Fibroblast of mammary gland (primary cell): ENCODE measurements around the gene SSBP3.

ENCODE experiments used
- DNase-seq: peaks from one replicate; pipeline ENCODE4 v3.0.0-alpha.2; 2010; ENCODE audit warnings: low read depth
- H3K4me3 ChIP-seq: 2 replicates; pipeline ENCODE4 v1.5.1; 2011; ENCODE audit warnings: low read depth, mild to moderate bottlenecking, low read length, moderate library complexity; ENCODE audit not compliant: control insufficient read depth
- TF ChIP-seq, protein P1 (sequence below): conservative IDR thresholded peaks from 2 replicates; pipeline ENCODE4 v1.5.1; 2011; ENCODE audit warnings: low read depth, low read length, inconsistent platforms; ENCODE audit not compliant: control insufficient read depth, insufficient read depth

Gene SSBP3

DNA sequence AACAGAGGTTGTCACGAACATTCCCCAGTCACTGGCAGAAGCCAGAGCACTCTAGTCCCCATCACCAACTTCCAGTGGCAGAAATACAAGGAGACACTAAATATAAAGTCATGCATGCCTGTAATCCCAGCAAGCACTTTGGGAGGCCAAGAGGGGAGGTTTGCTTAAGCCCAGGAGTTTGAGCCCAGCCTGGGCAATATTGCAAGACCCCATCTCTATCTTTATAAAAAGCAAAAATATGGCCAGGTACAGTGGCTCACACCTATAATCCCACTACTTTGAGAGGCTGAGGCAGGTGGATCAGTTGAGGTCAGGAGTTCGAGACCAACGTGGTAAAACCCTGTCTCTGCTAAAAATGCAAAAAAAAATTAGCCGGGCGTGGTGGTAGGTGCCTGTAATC lies 212.7 kb downstream of the SSBP3 start:
- H3K4me3 ChIP-seq = no peak overlapping the region
- TF ChIP-seq, protein P1, sequence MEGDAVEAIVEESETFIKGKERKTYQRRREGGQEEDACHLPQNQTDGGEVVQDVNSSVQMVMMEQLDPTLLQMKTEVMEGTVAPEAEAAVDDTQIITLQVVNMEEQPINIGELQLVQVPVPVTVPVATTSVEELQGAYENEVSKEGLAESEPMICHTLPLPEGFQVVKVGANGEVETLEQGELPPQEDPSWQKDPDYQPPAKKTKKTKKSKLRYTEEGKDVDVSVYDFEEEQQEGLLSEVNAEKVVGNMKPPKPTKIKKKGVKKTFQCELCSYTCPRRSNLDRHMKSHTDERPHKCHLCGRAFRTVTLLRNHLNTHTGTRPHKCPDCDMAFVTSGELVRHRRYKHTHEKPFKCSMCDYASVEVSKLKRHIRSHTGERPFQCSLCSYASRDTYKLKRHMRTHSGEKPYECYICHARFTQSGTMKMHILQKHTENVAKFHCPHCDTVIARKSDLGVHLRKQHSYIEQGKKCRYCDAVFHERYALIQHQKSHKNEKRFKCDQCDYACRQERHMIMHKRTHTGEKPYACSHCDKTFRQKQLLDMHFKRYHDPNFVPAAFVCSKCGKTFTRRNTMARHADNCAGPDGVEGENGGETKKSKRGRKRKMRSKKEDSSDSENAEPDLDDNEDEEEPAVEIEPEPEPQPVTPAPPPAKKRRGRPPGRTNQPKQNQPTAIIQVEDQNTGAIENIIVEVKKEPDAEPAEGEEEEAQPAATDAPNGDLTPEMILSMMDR = no peak
- DNase-seq = no peak

DNA sequence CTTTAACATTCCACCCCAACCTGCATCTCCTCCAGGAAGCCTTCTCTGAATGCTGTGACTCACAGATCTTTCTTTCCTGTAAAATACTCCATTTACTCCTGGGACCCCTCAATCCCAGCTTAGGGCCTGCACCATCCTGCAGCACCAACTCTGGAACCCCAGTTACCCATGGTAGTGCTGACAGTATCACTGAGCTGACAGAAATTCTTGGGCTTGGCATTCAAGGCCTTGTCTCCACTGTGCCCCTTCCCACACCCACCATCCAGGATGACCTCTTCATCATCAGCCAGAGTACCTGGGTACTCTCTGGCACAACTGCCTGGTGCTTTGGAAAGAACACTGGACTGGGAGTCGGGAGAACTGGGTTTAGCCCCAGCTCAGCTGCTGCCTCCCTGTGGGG lies 214.7 kb downstream of the SSBP3 start:
- TF ChIP-seq, protein P1 = no peak
- no peak overlapping the region for H3K4me3 ChIP-seq
- DNase-seq = no peak

DNA sequence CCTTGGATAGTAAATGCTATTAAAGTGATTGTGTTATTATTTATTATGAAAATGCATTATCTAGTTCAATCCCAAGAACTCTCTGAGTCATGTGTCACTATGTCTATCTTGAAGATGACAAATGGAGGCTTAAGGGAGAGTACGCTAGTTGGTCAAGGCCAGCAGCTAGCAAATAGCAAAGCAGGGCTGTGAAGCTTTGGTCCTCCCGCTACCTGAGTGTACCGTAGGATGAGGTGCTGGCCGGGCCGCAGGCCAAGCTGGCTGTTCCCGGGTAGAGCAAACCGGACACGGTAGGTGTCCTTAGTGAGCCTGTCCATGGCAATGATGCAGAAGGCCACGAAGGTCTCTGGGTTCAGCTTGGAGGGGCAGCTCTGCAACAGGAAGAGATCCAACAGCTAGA lies 215.7 kb downstream of the SSBP3 start:
- no peak overlapping the region for H3K4me3 ChIP-seq
- TF ChIP-seq, protein P1 = no peak
- DNase-seq = no peak

DNA sequence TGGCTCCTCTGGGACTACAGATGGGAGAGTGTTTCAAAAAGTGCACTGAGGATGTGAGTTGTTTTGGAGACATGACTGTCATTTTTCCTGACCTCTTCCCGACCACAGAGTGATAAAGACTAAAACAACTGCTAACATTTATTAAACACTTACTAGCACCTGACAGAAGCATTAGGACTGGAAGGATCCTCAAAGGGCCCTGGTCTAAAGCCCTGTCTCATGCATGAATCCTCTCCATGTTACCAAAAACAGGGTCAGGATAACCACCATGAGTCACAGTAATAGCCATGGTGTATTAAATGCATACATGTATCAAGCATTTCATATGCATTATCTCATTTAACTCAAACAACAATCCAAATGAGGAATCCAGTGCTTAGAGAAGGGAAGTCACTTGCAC lies 217.9 kb downstream of the SSBP3 start:
- TF ChIP-seq, protein P1 = no peak
- no peak overlapping the region for H3K4me3 ChIP-seq
- DNase-seq = peak; percentile 5

DNA sequence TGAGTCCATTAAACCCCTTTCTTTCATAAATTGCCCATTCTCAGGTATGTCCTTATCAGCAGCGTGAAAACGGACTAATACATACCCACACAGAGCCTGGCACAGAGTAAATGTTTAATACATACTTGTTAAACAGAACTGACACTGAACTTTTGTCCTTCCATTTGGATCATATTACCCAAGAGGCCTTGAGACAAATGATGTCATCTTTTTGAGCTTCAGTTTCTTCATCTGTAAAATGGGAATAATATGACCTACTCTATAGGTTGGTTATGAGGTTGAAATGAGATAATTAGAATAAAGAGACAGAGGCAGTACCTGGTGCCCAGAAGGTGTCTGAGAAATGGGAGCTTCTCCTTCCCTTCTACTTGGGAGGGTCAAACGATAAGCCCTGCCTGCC lies 220.1 kb downstream of the SSBP3 start:
- H3K4me3 ChIP-seq = no peak overlapping the region
- DNase-seq = no peak
- TF ChIP-seq, protein P1 = no peak

DNA sequence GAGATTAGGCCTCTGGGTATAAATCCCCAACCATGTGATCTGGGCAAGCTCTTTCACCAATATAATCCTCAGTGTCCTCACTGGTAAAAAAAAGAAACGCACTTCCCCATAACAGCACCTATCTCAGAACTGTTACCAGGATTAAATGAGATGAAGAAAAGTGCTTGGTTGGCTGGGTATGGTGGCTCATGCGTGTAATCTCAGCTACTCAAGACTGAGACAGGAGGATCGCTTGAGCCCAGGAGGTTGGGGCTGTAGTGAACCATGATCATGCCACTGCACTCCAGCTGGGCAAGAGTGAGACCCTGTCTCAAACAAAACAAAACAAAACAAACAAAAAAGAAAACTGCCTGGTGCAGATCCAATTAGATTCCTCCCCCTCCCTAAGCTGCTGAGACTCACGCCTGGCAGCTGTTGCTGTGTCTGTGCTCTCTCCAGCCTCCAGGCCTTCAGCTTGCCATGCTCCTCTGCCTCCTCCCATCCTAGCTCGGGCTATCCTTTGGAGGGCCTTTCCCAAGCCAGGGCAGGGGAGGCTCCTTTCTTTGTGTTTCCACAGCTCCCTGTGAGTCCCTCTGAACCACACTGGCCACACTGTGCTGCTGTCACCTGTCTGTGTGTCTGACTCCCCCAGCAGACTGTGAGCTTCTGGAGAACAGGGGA lies 225.4 kb downstream of the SSBP3 start:
- no peak overlapping the region for H3K4me3 ChIP-seq
- DNase-seq = no peak
- TF ChIP-seq, protein P1 = no peak
